PC-9 (cell line): ENCODE results near the gene GRHL1. TPM values are rescaled to one million over a fixed set of nuclear protein-coding genes. Genes with fewer than 3 reads are reported as not detected.

ENCODE experiments used
- BruUV-seq: library from RNA; stranded (reverse); fragments of 400-500 nt; replicated peaks from 2 replicates; lab custom pipeline; 2021; lab: Mats Ljungman, UMichigan
- CTCF ChIA-PET: fragments of 300-600 bp; sonication (Branson Sonifier 250); formaldehyde crosslinking; loops from one replicate; lab custom pipeline; 2022; ENCODE audit warnings: antibody characterized with exemption; lab: Charles Lee
- POLR2A ChIA-PET: fragments of 300-600 bp; sonication (Branson Sonifier 250); formaldehyde crosslinking; loops from one replicate; lab custom pipeline; 2022; ENCODE audit warnings: antibody characterized with exemption; ENCODE audit not compliant: unreplicated experiment; lab: Charles Lee
- DNase-seq, 2 experiments: peaks; one replicate each; pipeline versions ENCODE4 v3.0.0 to v3.0.0-alpha.2; 2015 to 2022; ENCODE audit warnings: mixed read lengths in 1 of 2
- H2AFZ ChIP-seq: fragments of 200-600 bp; sonication (generic); 2 replicates; pipeline ENCODE4 v1.8.1; 2017; ENCODE audit warnings: antibody characterized with exemption
- H3F3A ChIP-seq: fragments of 200-600 bp; sonication (generic); 2 replicates; pipeline ENCODE4 v1.8.1; 2017; ENCODE audit warnings: antibody characterized with exemption, mild to moderate bottlenecking, low read depth; ENCODE audit not compliant: insufficient read depth
- H3K27ac ChIP-seq: fragments of 200-600 bp; sonication (generic); 2 replicates; pipeline ENCODE4 v1.6.1; 2016; ENCODE audit warnings: mixed run types
- H3K27me3 ChIP-seq: fragments of 200-600 bp; sonication (generic); 2 replicates; pipeline ENCODE4 v1.6.1; 2016; ENCODE audit warnings: low read depth, mixed run types; ENCODE audit not compliant: insufficient read depth
- H3K36me3 ChIP-seq: fragments of 200-600 bp; sonication (generic); 2 replicates; pipeline ENCODE4 v1.6.1; 2016; ENCODE audit warnings: low read depth, mixed run types
- H3K4me1 ChIP-seq: fragments of 200-600 bp; sonication (generic); replicated peaks from 2 replicates; pipeline ENCODE4 v1.6.1; 2016; ENCODE audit warnings: mixed run types; ENCODE audit not compliant: insufficient read depth
- H3K4me2 ChIP-seq: fragments of 200-600 bp; sonication (generic); 2 replicates; pipeline ENCODE4 v1.6.1; 2017; ENCODE audit warnings: mixed run types
- H3K4me3 ChIP-seq: fragments of 200-600 bp; sonication (generic); 2 replicates; pipeline ENCODE4 v1.6.1; 2016; ENCODE audit warnings: mixed run types
- H3K79me2 ChIP-seq: fragments of 200-600 bp; sonication (generic); 2 replicates; pipeline ENCODE4 v1.6.1; 2017; ENCODE audit warnings: low read depth, mixed run types
- H3K9me2 ChIP-seq: fragments of 200-600 bp; sonication (generic); 2 replicates; pipeline ENCODE4 v1.8.1; 2017; ENCODE audit warnings: mild to moderate bottlenecking; ENCODE audit not compliant: insufficient read depth
- H3K9me3 ChIP-seq: fragments of 200-600 bp; sonication (generic); 2 replicates; pipeline ENCODE4 v1.8.1; 2016; ENCODE audit warnings: low read depth; ENCODE audit not compliant: insufficient read depth
- H4K20me1 ChIP-seq: fragments of 200-600 bp; sonication (generic); 2 replicates; pipeline ENCODE4 v1.8.1; 2017; ENCODE audit not compliant: insufficient read depth
- EZH2 ChIP-seq: fragments of 200-600 bp; sonication (generic); IDR thresholded peaks from 2 replicates; pipeline ENCODE4 v1.8.0; 2017; ENCODE audit warnings: antibody characterized with exemption, low read depth
- intact Hi-C: fragments of 100-400 bp; cut with micrococcal nuclease; formaldehyde crosslinking; loops from one replicate; pipeline ENCODE4 v1.10.0; 2022; ENCODE audit not compliant: unreplicated experiment
- total RNA-seq: library from RNA; stranded (reverse); gene quantifications from 2 replicates; pipeline ENCODE4 v1.2.3, GENCODE V29; 2021
- TF ChIP-seq, protein P1 (sequence below): fragments of 200-600 bp; sonication (generic); conservative IDR thresholded peaks from 2 replicates; pipeline ENCODE4 v1.6.1; 2017; ENCODE audit warnings: mixed run types, antibody characterized with exemption, mild to moderate bottlenecking, moderate library complexity

The GRHL1 gene
- total RNA-seq, 1 experiment from 2014 or later = 10.6 TPM

DNA sequence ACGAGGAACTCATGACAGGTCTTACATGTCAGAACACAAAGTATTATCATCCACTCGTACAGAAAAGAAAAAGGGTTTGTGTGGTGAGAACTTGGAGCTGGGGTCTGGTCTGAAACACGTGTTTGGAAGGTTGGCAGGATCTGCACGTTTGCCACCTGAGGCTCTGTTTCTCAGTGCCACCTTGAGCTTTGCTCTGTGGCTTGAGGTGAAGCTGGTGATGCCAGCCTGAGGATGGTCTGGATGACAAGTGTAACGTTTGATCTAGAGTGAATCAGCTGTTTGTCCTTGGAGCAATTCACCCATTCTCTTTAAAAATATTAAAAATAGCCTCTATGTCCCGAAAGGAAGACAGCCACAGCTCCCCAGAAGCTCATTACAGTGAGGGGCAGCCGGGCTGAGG is 46.4 kb downstream of the GRHL1 start:
- CTCF ChIA-PET = no interaction called here
- POLR2A ChIA-PET = no interaction called here

DNA sequence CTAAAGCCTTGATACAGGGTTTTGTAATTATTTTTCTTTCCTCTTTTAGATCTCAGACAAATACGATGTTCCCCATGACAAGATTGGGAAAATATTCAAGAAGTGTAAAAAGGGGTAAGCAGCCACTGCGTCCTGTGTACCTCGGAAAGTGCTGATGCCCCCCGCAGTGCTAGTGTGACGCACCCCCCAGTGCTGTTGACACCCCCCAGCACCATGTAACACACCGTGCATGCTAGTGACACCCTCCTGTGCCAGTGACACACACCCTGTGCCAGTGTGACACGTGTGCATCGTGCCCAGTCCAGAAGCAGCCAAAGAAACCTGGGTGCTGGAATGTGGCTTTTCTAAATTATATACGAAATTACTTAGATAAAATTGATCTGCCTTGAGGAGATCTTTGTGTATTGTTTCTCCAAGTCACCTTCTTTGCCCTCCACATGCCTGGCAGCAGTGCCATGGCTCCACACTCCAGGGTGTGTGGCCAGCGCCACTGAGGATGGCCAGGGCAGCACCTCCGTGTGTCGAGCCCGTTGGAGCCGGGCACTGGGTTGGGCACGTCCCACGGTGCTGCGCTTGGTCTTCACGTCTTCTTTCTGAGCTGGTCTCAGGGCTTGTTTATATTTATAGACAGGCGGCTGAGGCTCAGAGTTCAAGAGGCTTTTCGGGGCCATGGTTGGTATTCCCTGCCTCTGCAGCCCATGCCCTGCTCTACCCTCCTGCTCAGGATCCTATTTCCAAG is 47.6 kb downstream of the GRHL1 start:
- H2AFZ ChIP-seq = no peak overlapping the region
- ChIA-PET CTCF (no interaction called here), POLR2A (no interaction called here)
- no peak for TF ChIP-seq EZH2
- TF ChIP-seq, protein P1, sequence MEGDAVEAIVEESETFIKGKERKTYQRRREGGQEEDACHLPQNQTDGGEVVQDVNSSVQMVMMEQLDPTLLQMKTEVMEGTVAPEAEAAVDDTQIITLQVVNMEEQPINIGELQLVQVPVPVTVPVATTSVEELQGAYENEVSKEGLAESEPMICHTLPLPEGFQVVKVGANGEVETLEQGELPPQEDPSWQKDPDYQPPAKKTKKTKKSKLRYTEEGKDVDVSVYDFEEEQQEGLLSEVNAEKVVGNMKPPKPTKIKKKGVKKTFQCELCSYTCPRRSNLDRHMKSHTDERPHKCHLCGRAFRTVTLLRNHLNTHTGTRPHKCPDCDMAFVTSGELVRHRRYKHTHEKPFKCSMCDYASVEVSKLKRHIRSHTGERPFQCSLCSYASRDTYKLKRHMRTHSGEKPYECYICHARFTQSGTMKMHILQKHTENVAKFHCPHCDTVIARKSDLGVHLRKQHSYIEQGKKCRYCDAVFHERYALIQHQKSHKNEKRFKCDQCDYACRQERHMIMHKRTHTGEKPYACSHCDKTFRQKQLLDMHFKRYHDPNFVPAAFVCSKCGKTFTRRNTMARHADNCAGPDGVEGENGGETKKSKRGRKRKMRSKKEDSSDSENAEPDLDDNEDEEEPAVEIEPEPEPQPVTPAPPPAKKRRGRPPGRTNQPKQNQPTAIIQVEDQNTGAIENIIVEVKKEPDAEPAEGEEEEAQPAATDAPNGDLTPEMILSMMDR = no peak
- H3K27me3 ChIP-seq = no peaks in the 10 kb centered on the region
- H3K9me2 ChIP-seq = no peaks in the 10 kb centered on the region
- H3K4me3 ChIP-seq = no peak overlapping the region
- no peak overlapping the region for H3K27ac ChIP-seq
- no peaks in the 10 kb centered on the region for H3K4me1 ChIP-seq
- H3K79me2 ChIP-seq = no peaks in the 10 kb centered on the region
- H4K20me1 ChIP-seq = peaks cover 6% of the 10 kb centered on the region; the same call in 1 of the 2 replicates
- no peak overlapping the region for H3K4me2 ChIP-seq
- H3K9me3 ChIP-seq = no peaks in the 10 kb centered on the region
- no peak for DNase-seq
- intact Hi-C loops = no loop called here
- BruUV-seq = no TSS peak
- peaks cover 38% of the 10 kb centered on the region for H3K36me3 ChIP-seq
- peaks cover 15% of the 10 kb centered on the region; the same call in 1 of the 2 replicates for H3F3A ChIP-seq

More for the DNA sequence above, 46.4 kb downstream of the GRHL1 start:
- Histone ChIP-seq H4K20me1 (peaks cover 6% of the 10 kb centered on the region; the same call in 1 of the 2 replicates), H3K36me3 (peaks cover 38% of the 10 kb centered on the region), H3K27ac (no peak overlapping the region), H3K4me3 (no peak overlapping the region), H3K79me2 (no peaks in the 10 kb centered on the region), H2AFZ (no peak overlapping the region), H3F3A (peaks cover 15% of the 10 kb centered on the region; the same call in 1 of the 2 replicates), H3K9me3 (no peaks in the 10 kb centered on the region), H3K4me2 (no peak overlapping the region), H3K9me2 (no peaks in the 10 kb centered on the region), H3K27me3 (no peaks in the 10 kb centered on the region), H3K4me1 (no peaks in the 10 kb centered on the region)
- no peak for DNase-seq
- no peak for TF ChIP-seq EZH2
- TF ChIP-seq, protein P1 = no peak
- intact Hi-C loops = no loop called here
- BruUV-seq = no TSS peak

GRCh38 chr2:9999693-10000092 is 48.2 kb downstream of the GRHL1 start:
- intact Hi-C loops = no loop called here
- Histone ChIP-seq H3K79me2 (no peaks in the 10 kb centered on the region), H3K9me3 (no peaks in the 10 kb centered on the region), H3K9me2 (no peaks in the 10 kb centered on the region), H2AFZ (no peak overlapping the region), H3K27me3 (no peaks in the 10 kb centered on the region), H4K20me1 (peaks cover 6% of the 10 kb centered on the region; the same call in 1 of the 2 replicates), H3K27ac (no peak overlapping the region), H3K4me2 (no peak overlapping the region), H3K4me3 (no peak overlapping the region), H3F3A (peaks cover 15% of the 10 kb centered on the region; the same call in 1 of the 2 replicates), H3K4me1 (no peaks in the 10 kb centered on the region), H3K36me3 (peaks cover 38% of the 10 kb centered on the region)
- ChIA-PET CTCF (no interaction called here), POLR2A (no interaction called here)
- TF ChIP-seq, protein P1 = no peak
- no peak for TF ChIP-seq EZH2
- no TSS peak for BruUV-seq
- no peak for DNase-seq
